Aorta (tissue), 5 donors: Measurements from ENCODE around the gene RFPL2. TPM values are rescaled to one million over a fixed set of nuclear protein-coding genes. Genes with fewer than 3 reads are reported as not detected.

ENCODE experiments used
- ATAC-seq: fragments of 200-7000 bp; cut with Tn5 transposase; one replicate; pipeline ENCODE4 v1.9.1; 2022; ENCODE audit warnings: moderate library complexity; ENCODE audit not compliant: low FRiP score
- DNase-seq, 2 donors: peaks; one replicate each; pipeline ENCODE4 v3.0.0-alpha.2; 2020
- H3K27ac ChIP-seq, 2 donors: one replicate each; pipeline ENCODE4 v1.5.1; 2013; ENCODE audit warnings: low read length in 2 of 2, mild to moderate bottlenecking in 2 of 2, moderate library complexity in 2 of 2, control low read depth in 1 of 2, inconsistent platforms in 1 of 2, low read depth in 1 of 2
- H3K27me3 ChIP-seq, 2 donors: one replicate each; pipeline ENCODE4 v1.6.1; 2013; ENCODE audit warnings: control low read depth in 1 of 2, low read length in 1 of 2, mild to moderate bottlenecking in 1 of 2, moderate library complexity in 1 of 2; ENCODE audit not compliant: insufficient read depth in 2 of 2, control insufficient read depth in 1 of 2
- H3K36me3 ChIP-seq, 2 donors: one replicate each; pipeline ENCODE4 v1.6.1; 2013; ENCODE audit warnings: control low read depth in 1 of 2, low read length in 1 of 2, mild to moderate bottlenecking in 1 of 2; ENCODE audit not compliant: insufficient read depth in 2 of 2, control insufficient read depth in 1 of 2
- H3K4me1 ChIP-seq, 2 donors: one replicate each; pipeline ENCODE4 v1.6.1; 2013; ENCODE audit warnings: low read length in 2 of 2, control low read depth in 1 of 2, mild to moderate bottlenecking in 1 of 2, moderate library complexity in 1 of 2; ENCODE audit not compliant: insufficient read depth in 2 of 2, control insufficient read depth in 1 of 2
- H3K4me3 ChIP-seq, 2 donors: one replicate each; pipeline ENCODE4 v1.5.1; 2013; ENCODE audit warnings: low read length in 2 of 2, control low read depth in 1 of 2, mild to moderate bottlenecking in 1 of 2
- H3K9me3 ChIP-seq: one replicate; pipeline ENCODE4 v1.6.1; 2013; ENCODE audit warnings: mild to moderate bottlenecking, low read length; ENCODE audit not compliant: control insufficient read depth
- WGBS, 2 donors: extraction: QIAGEN DNeasy Blood & Tissue Kit; methylation state at CpG; one replicate each; pipeline ENCODE4 v1.1.7; 2013; 5-methylcytosine and 5-hydroxymethylcytosine counted together
- intact Hi-C, 2 donors: fragments of 100-400 bp; cut with DNase I; formaldehyde crosslinking; loops; one replicate each; pipeline versions ENCODE4 v1.14.2 to v1.15.0; 2022
- polyA plus RNA-seq, 2 donors: library from polyadenylated mRNA; stranded (reverse); fragments of 200-250 nt; gene quantifications; one replicate each; pipeline ENCODE4 v1.2.3, GENCODE V29; 2013
- total RNA-seq, 2 donors: library from RNA; stranded (reverse); fragmentation: NEBNext Ultra II Directional; extraction: Animal tissue kit (Norgen Biotek cat#: 25700); gene quantifications; one replicate each; pipeline ENCODE4 v1.2.1, GENCODE V29; 2021
- donor health status: healthy with polysubstance abuse.
- donor health status: Bipolar disorder and iron deficiency.
- donor health status: DM: no; HTN: no; CAD: no.
- donor health status: DM: no; HTN: no; CAD: no.
- donor health status: DM: yes; HTN: yes; CAD: no.

Gene RFPL2
- total and polyA plus RNA-seq, 4 donors, result not detected

- Histone ChIP-seq H3K4me3 (no peak overlapping the region), H3K27me3 (peaks cover 0 to 5% of the 10 kb centered on the region in 2 donors), H3K4me1 (no peaks in the 10 kb centered on the region), H3K27ac (no peak overlapping the region), H3K36me3 (no peaks in the 10 kb centered on the region), H3K9me3 (peaks cover 3% of the 10 kb centered on the region)
- intact Hi-C loops, result no loop called here
- 65 to 69% methylated on average over 8 of the region's 8 CpGs for WGBS, 2 donors
- DNase-seq (no peak), ATAC-seq (no peak)
These were observed 32.1 kb upstream of the RFPL2 start for GRCh38 chr22:32236970-32237369.

GRCh38 chr22:32233091-32233490 lies 28.2 kb upstream of the RFPL2 start:
- intact Hi-C loops, result no loop called here
- H3K9me3 ChIP-seq, result peaks cover 1% of the 10 kb centered on the region
- 78 to 83% methylated on average over 5 of the region's 5 CpGs for WGBS, 2 donors
- no peaks in the 10 kb centered on the region for H3K36me3 ChIP-seq
- ATAC-seq (no peak), DNase-seq (no peak)
- H3K27me3 ChIP-seq, result peaks cover 0 to 6% of the 10 kb centered on the region in 2 donors
- no peaks in the 10 kb centered on the region for H3K4me1 ChIP-seq
- H3K27ac ChIP-seq, result no peak overlapping the region
- H3K4me3 ChIP-seq, result no peak overlapping the region

- ATAC-seq (no peak), DNase-seq (no peak)
- peaks cover 0 to 6% of the 10 kb centered on the region in 2 donors for H3K27me3 ChIP-seq
- no peak overlapping the region for H3K27ac ChIP-seq
- H3K9me3 ChIP-seq, result peaks cover 1% of the 10 kb centered on the region
- WGBS, 2 donors, result 61 to 62% methylated on average over 5 of the region's 5 CpGs
- intact Hi-C loops, result no loop called here
- H3K4me3 ChIP-seq, result no peak overlapping the region
- H3K4me1 ChIP-seq, result no peaks in the 10 kb centered on the region
- H3K36me3 ChIP-seq, result no peaks in the 10 kb centered on the region
These were observed 27.4 kb upstream of the RFPL2 start for GRCh38 chr22:32232191-32232830.

GRCh38 chr22:32226326-32227104 lies 21.6 kb upstream of the RFPL2 start:
- ATAC-seq, result no peak
- Histone ChIP-seq H3K27ac (no peak overlapping the region), H3K4me1 (no peaks in the 10 kb centered on the region), H3K36me3 (no peaks in the 10 kb centered on the region), H3K27me3 (peaks cover 0 to 3% of the 10 kb centered on the region in 2 donors), H3K9me3 (no peaks in the 10 kb centered on the region), H3K4me3 (no peak overlapping the region)
- no peak for DNase-seq
- 32 to 38% methylated on average over 7 of the region's 7 CpGs for WGBS, 2 donors
- intact Hi-C loops, result no loop called here

- intact Hi-C loops, result no loop called here
- DNase-seq (no peak), ATAC-seq (no peak)
- Histone ChIP-seq H3K4me3 (no peak overlapping the region), H3K36me3 (no peaks in the 10 kb centered on the region), H3K27me3 (no peaks in the 10 kb centered on the region), H3K27ac (no peak overlapping the region), H3K9me3 (no peaks in the 10 kb centered on the region), H3K4me1 (no peaks in the 10 kb centered on the region)
- 79 to 85% methylated on average over 1 of the region's 1 CpG for WGBS, 2 donors
These were observed 18.1 kb upstream of the RFPL2 start for GRCh38 chr22:32222991-32223390.

- WGBS, 2 donors, result 83 to 86% methylated on average over 3 of the region's 3 CpGs
- H3K4me1 ChIP-seq, result no peaks in the 10 kb centered on the region
- ATAC-seq (no peak), DNase-seq (no peak)
- intact Hi-C loops, result no loop called here
- no peaks in the 10 kb centered on the region for H3K36me3 ChIP-seq
- no peak overlapping the region for H3K27ac ChIP-seq
- no peaks in the 10 kb centered on the region for H3K9me3 ChIP-seq
- no peaks in the 10 kb centered on the region for H3K27me3 ChIP-seq
- no peak overlapping the region for H3K4me3 ChIP-seq
These were observed 14.2 kb upstream of the RFPL2 start for GRCh38 chr22:32219026-32219425.

GRCh38 chr22:32218470-32218869 lies 13.6 kb upstream of the RFPL2 start:
- ATAC-seq (no peak), DNase-seq (no peak)
- no peaks in the 10 kb centered on the region for H3K27me3 ChIP-seq
- 77 to 81% methylated on average over 6 of the region's 6 CpGs for WGBS, 2 donors
- no peaks in the 10 kb centered on the region for H3K36me3 ChIP-seq
- no peak overlapping the region for H3K27ac ChIP-seq
- H3K4me3 ChIP-seq, result no peak overlapping the region
- no peaks in the 10 kb centered on the region for H3K4me1 ChIP-seq
- H3K9me3 ChIP-seq, result no peaks in the 10 kb centered on the region
- intact Hi-C loops, result no loop called here

GRCh38 chr22:32217465-32217864 lies 12.6 kb upstream of the RFPL2 start:
- DNase-seq, result no peak
- ATAC-seq, result no peak
- H3K27me3 ChIP-seq, result no peaks in the 10 kb centered on the region
- 77 to 78% methylated on average over 2 of the region's 2 CpGs for whole genome bisulfite sequencing, 2 donors
- no peak overlapping the region for H3K27ac ChIP-seq
- H3K36me3 ChIP-seq, result no peaks in the 10 kb centered on the region
- H3K4me1 ChIP-seq, result no peaks in the 10 kb centered on the region
- H3K9me3 ChIP-seq, result no peaks in the 10 kb centered on the region
- no peak overlapping the region for H3K4me3 ChIP-seq
- intact Hi-C loops, result no loop called here

GRCh38 chr22:32216911-32217310 lies 12.0 kb upstream of the RFPL2 start:
- Histone ChIP-seq H3K36me3 (no peaks in the 10 kb centered on the region), H3K4me1 (no peaks in the 10 kb centered on the region), H3K9me3 (no peaks in the 10 kb centered on the region), H3K27ac (no peak overlapping the region), H3K4me3 (no peak overlapping the region), H3K27me3 (no peaks in the 10 kb centered on the region)
- DNase-seq, result no peak
- intact Hi-C loops, result no loop called here
- 70 to 81% methylated on average over 10 of the region's 10 CpGs for WGBS, 2 donors
- ATAC-seq, result no peak
